ENCODE measurements around the gene EFNA1. TPM values are rescaled to one million over a fixed set of nuclear protein-coding genes. Genes with fewer than 3 reads are reported as not detected.

Gene EFNA1
- total RNA-seq, 2 donors from 2014 or later, result 3.6 to 5.0 TPM

DNA sequence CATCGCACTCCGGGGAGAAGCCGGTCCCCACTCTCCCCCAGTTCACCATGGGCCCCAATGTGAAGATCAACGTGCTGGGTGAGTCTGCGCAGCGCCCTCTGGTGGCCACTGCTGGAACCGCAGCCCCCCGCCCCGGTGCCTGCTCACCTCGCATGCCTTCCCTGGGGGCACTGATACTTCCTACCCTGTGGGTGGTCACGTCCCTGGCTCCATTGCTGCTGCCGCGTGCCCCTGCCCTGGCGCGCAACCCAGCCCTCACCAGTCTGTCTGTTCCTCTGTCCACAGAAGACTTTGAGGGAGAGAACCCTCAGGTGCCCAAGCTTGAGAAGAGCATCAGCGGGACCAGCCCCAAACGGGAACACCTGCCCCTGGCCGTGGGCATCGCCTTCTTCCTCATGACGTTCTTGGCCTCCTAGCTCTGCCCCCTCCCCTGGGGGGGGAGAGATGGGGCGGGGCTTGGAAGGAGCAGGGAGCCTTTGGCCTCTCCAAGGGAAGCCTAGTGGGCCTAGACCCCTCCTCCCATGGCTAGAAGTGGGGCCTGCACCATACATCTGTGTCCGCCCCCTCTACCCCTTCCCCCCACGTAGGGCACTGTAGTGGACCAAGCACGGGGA, 41.4 kb upstream of the EFNA1 start:
- TF ChIP-seq, protein P1, sequence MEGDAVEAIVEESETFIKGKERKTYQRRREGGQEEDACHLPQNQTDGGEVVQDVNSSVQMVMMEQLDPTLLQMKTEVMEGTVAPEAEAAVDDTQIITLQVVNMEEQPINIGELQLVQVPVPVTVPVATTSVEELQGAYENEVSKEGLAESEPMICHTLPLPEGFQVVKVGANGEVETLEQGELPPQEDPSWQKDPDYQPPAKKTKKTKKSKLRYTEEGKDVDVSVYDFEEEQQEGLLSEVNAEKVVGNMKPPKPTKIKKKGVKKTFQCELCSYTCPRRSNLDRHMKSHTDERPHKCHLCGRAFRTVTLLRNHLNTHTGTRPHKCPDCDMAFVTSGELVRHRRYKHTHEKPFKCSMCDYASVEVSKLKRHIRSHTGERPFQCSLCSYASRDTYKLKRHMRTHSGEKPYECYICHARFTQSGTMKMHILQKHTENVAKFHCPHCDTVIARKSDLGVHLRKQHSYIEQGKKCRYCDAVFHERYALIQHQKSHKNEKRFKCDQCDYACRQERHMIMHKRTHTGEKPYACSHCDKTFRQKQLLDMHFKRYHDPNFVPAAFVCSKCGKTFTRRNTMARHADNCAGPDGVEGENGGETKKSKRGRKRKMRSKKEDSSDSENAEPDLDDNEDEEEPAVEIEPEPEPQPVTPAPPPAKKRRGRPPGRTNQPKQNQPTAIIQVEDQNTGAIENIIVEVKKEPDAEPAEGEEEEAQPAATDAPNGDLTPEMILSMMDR (conservative IDR thresholded peaks at IDR 0.05), result peak; percentile 99
- peak overlapping the region; percentile 88 for H3K4me3 Mint-ChIP-seq
- H3K36me3 Mint-ChIP-seq (ENCODE audit: low read depth), result no peaks in the 10 kb centered on the region
- DNase-seq, result peak; percentile 95
- peaks cover 12% of the 10 kb centered on the region for H3K4me1 Mint-ChIP-seq
- peaks cover 47% of the 10 kb centered on the region for H3K27me3 Mint-ChIP-seq (ENCODE audit: insufficient read depth)
- Histone ChIP-seq H3K36me3 (ENCODE audit: control insufficient read depth, insufficient read depth, low read length) (no peaks in the 10 kb centered on the region), H3K4me1 (ENCODE audit: control insufficient read depth, insufficient read depth, low read length) (peaks cover under 1% of the 10 kb centered on the region), H3K4me3 (ENCODE audit: low read length) (no peak overlapping the region), H3K27me3 (ENCODE audit: control insufficient read depth, insufficient read depth, low read length, poor library complexity, severe bottlenecking) (peaks cover 33% of the 10 kb centered on the region), H3K9me3 (ENCODE audit: control insufficient read depth, low read length) (no peaks in the 10 kb centered on the region), H3K9ac (ENCODE audit: extremely low read depth, low read length, poor library complexity, severe bottlenecking) (no peak overlapping the region), H3K27ac (ENCODE audit: low read depth, low read length) (no peak overlapping the region)
- H3K9me3 Mint-ChIP-seq, result no peaks in the 10 kb centered on the region
- WGBS, 2 experiments (ENCODE audit: insufficient coverage in 1 of 2, insufficient read length in 1 of 2), result 19 to 20% methylated on average over 15 to 23 of the region's 24 CpGs
- H3K27ac Mint-ChIP-seq, result no peak overlapping the region

GRCh38 chr1:155086856-155087535, 40.7 kb upstream of the EFNA1 start:
- Mint-ChIP-seq H3K36me3 (ENCODE audit: low read depth) (no peaks in the 10 kb centered on the region), H3K4me3 (no peak overlapping the region), H3K27ac (no peak overlapping the region), H3K4me1 (peaks cover 9% of the 10 kb centered on the region), H3K9me3 (no peaks in the 10 kb centered on the region), H3K27me3 (ENCODE audit: insufficient read depth) (peaks cover 47% of the 10 kb centered on the region)
- 65 to 83% methylated on average over 4 to 8 of the region's 8 CpGs for WGBS, 2 experiments (ENCODE audit: insufficient coverage in 1 of 2, insufficient read length in 1 of 2)
- no peak for DNase-seq
- Histone ChIP-seq H3K36me3 (ENCODE audit: control insufficient read depth, insufficient read depth, low read length) (no peaks in the 10 kb centered on the region), H3K27me3 (ENCODE audit: control insufficient read depth, insufficient read depth, low read length, poor library complexity, severe bottlenecking) (peaks cover 28% of the 10 kb centered on the region), H3K4me3 (ENCODE audit: low read length) (no peak overlapping the region), H3K9ac (ENCODE audit: extremely low read depth, low read length, poor library complexity, severe bottlenecking) (no peak overlapping the region), H3K9me3 (ENCODE audit: control insufficient read depth, low read length) (no peaks in the 10 kb centered on the region), H3K27ac (ENCODE audit: low read depth, low read length) (no peak overlapping the region), H3K4me1 (ENCODE audit: control insufficient read depth, insufficient read depth, low read length) (peaks cover 2% of the 10 kb centered on the region)
- TF ChIP-seq, protein P1 (conservative IDR thresholded peaks at IDR 0.05), result no peak

DNA sequence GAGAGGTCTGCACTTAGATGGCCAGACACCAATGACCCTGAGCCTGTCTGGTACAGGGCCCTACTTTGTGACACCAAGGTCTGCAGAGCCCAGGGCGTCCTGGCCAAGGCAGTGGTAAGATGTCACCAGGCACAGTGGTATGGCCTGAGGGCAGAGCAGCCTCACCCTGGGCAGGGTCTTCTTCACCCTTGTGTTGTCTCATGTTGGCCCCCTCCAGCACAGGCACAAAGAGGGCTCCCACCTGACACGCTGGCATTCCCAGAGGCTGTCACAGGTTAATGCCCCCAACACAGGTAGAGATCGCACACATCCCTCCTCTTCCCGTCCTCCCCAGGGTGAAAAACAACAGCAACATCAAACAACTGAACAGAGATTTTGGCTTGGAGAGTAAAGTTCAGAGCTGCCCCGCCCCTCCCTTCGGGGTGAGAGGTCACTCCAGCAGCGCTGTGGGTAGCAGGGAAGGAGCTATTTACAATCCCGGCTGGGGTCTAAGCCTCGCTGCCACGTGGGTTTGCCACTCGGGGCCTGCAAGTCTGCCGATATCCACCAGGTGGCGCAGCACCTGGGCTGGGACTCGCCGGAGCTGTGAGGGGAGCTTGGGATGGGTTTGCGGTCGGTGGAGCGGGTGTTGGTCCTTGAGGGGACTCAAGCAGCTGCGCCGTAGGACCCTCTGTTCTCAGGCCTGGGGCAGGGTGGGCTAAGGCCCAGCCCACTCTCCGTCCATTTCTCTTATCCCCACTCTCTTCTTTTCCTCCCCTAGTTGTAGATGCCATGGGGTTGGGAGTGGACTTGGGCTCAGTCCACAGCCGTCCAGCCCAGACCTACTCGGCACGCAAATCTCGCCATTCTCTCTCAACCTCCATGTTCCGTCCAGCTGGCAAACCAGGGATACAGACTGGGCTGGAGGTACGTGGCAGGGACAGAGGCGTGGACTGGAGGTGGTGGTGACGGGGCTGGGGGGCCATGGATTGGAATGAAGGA, 36.3 kb upstream of the EFNA1 start:
- no peak overlapping the region for H3K4me3 Mint-ChIP-seq

More for the DNA sequence above, 36.3 kb upstream of the EFNA1 start:
- Mint-ChIP-seq H3K27me3 (ENCODE audit: insufficient read depth) (peaks cover 48% of the 10 kb centered on the region), H3K4me1 (peaks cover 3% of the 10 kb centered on the region), H3K9me3 (no peaks in the 10 kb centered on the region), H3K27ac (no peak overlapping the region), H3K36me3 (ENCODE audit: low read depth) (no peaks in the 10 kb centered on the region)
- no peak overlapping the region for H3K4me3 ChIP-seq (ENCODE audit: low read length)
- WGBS, 2 experiments (ENCODE audit: insufficient coverage in 1 of 2, insufficient read length in 1 of 2), result 30 to 42% methylated on average over 10 to 29 of the region's 29 CpGs
- H3K4me1 ChIP-seq (ENCODE audit: control insufficient read depth, insufficient read depth, low read length), result peaks cover 2% of the 10 kb centered on the region
- peaks cover 22% of the 10 kb centered on the region for H3K27me3 ChIP-seq (ENCODE audit: control insufficient read depth, insufficient read depth, low read length, poor library complexity, severe bottlenecking)
- TF ChIP-seq, protein P1 (conservative IDR thresholded peaks at IDR 0.05), result peak; percentile 99
- no peaks in the 10 kb centered on the region for H3K36me3 ChIP-seq (ENCODE audit: control insufficient read depth, insufficient read depth, low read length)
- H3K9me3 ChIP-seq (ENCODE audit: control insufficient read depth, low read length), result no peaks in the 10 kb centered on the region
- H3K9ac ChIP-seq (ENCODE audit: extremely low read depth, low read length, poor library complexity, severe bottlenecking), result no peak overlapping the region
- H3K27ac ChIP-seq (ENCODE audit: low read depth, low read length), result no peak overlapping the region
- DNase-seq, result peak; percentile 98

All from endodermal cell (in vitro differentiated cells).